Tibial nerve (tissue), 3 donors: ENCODE measurements around the gene LRRC49.

ENCODE experiments used
- CTCF ChIP-seq, 5 experiments: fragments of 200-600 bp in 3 of 5; fragments of 450-650 bp in 2 of 5; sonication (generic) in 3 of 5; IDR thresholded peaks; one replicate each; pipeline ENCODE4 v1.5.1; 2016 to 2019; ENCODE audit warnings: antibody characterized with exemption in 5 of 5, mild to moderate bottlenecking in 3 of 5, moderate library complexity in 2 of 5
- POLR2A ChIP-seq, 2 donors: fragments of 450-650 bp; IDR thresholded peaks; one replicate each; pipeline ENCODE4 v1.6.1; 2017; ENCODE audit warnings: antibody characterized with exemption in 2 of 2, mild to moderate bottlenecking in 2 of 2, moderate library complexity in 2 of 2

DNA sequence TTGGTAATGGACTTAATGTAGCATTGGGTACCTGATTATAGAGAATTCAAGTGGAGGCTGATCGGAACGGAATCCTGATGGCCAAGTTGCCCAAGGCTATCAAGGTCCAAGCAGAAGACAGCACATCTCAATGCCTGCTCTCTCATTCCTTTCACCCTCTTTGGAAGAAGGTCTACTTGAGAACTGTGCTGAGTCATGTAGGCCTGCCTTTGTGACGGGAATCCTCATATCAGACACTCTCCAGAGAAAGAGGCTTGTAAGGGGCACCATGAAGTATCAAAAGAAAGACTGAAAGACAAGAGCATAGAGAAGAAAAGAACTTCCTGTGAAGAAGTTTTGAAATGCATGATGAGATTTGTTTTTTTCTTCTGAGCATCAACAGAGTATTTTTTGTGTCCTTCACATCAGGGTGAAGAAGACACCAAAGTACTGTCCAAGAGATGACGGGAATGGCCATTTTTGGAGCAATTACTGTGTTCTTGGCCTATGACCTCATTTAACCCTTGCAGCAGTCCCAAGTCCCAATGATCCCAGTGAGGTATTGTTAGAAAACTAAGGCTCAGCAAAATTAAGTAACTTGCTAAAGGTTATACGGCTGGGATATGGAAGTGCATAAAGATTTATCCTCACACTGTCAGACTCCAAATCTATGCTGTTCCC is 25.5 kb upstream of the LRRC49 start:
- no peak for TF ChIP-seq CTCF (IDR thresholded peaks at IDR 0.05)
- no peak for TF ChIP-seq POLR2A (IDR thresholded peaks at IDR 0.05)
